OCI-LY7 (cell line): ENCODE data around the gene GCFC2.

Experiments
- EZH2phosphoT487 ChIP-seq: fragments of 200-600 bp; sonication (generic); IDR thresholded peaks from 2 replicates; pipeline ENCODE4 v1.6.1; 2018; ENCODE audit warnings: low read depth, borderline replicate concordance, mild to moderate bottlenecking, mixed run types, antibody characterized with exemption, low read length, moderate library complexity, mixed read lengths
- TF ChIP-seq, protein P1 (sequence below): fragments of 200-600 bp; sonication (generic); conservative IDR thresholded peaks from 2 replicates; pipeline ENCODE4 v1.5.1; 2014; ENCODE audit warnings: mild to moderate bottlenecking, antibody characterized with exemption, low read length, moderate library complexity, mixed read lengths

DNA sequence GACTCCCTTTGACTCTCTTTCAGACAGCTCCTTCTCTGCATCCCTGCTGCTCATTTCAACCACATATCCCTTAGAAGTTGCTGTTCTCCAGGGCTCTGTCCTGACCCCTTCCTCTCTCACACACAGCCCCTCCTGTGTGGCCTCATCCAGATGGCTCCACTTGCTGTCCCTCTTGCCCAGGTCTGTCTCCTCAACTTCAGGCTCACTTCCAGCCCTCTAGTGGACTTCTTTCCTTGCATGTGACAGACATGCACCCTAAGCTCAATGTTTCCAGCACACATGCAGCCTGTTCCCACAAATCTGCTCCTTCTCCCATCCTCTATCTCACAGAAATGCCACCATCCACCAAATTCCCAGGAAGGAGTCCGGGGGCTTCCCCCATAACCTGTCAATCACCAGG is 73.1 kb downstream of the GCFC2 start:
- no peak for TF ChIP-seq EZH2phosphoT487
- TF ChIP-seq, protein P1, sequence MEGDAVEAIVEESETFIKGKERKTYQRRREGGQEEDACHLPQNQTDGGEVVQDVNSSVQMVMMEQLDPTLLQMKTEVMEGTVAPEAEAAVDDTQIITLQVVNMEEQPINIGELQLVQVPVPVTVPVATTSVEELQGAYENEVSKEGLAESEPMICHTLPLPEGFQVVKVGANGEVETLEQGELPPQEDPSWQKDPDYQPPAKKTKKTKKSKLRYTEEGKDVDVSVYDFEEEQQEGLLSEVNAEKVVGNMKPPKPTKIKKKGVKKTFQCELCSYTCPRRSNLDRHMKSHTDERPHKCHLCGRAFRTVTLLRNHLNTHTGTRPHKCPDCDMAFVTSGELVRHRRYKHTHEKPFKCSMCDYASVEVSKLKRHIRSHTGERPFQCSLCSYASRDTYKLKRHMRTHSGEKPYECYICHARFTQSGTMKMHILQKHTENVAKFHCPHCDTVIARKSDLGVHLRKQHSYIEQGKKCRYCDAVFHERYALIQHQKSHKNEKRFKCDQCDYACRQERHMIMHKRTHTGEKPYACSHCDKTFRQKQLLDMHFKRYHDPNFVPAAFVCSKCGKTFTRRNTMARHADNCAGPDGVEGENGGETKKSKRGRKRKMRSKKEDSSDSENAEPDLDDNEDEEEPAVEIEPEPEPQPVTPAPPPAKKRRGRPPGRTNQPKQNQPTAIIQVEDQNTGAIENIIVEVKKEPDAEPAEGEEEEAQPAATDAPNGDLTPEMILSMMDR = no peak
